Stimulated activated CD8-positive, alpha-beta memory T cell treated with anti-CD3 and anti-CD28 coated beads, Interleukin-7, amount 100 ng/mL, for 1 hour (primary cell): ENCODE results near the gene TSPAN9.
"Not testable (repeated sequence)": the region's sequence is repeated elsewhere in the genome, so short reads cannot be mapped to it uniquely, and the experiment has no call there.

Experiments
- DNase-seq, 2 donors: peaks; one replicate each; pipeline ENCODE4 v3.0.0-alpha.2; 2020; ENCODE audit warnings: low read depth in 2 of 2

TSPAN9 gene

DNA sequence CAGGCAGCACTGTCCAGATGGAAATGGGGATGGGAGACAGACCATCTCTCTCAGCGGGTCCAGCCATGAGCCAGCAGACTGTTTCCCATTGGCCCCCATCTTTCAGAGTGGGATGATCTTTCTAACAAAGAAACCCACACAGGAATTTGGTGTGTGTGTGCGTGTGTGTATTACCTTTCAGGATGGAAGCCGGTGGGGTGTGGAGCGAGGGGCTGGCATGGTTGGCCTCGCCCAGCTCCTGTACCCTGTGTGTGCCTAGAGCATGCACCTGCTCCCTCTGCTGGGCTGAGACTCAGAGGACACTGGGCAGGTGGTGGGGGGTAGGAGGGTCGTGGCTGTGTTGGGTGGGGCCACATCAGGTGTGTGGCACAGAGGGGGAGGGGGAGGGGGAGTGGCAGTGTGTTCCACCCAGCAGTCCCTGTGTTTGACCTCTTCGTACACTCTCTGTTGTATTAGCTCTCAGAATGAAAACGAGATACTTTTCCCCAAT, 33.0 kb upstream of the TSPAN9 start:
- no peak for DNase-seq

DNA sequence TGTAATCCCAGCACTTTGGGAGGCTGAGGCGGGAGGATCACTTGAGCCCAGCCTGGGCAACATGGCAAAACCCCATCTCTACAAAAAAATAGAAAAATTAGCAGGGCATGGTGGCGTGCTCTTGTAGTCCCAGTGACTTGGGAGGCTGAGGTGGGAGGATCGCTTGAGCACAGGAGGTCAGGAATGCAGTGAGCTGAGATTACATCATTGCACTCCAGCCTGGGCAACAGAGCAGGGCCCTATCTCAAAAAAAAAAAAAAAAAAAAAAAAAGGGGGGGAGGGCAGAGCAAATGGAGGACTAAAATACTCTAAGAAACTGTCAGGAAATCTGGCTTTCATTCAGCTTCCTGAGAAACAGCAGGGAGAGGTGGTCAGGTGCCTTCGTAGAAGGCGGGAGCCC, 31.7 kb upstream of the TSPAN9 start:
- no peak for DNase-seq

DNA sequence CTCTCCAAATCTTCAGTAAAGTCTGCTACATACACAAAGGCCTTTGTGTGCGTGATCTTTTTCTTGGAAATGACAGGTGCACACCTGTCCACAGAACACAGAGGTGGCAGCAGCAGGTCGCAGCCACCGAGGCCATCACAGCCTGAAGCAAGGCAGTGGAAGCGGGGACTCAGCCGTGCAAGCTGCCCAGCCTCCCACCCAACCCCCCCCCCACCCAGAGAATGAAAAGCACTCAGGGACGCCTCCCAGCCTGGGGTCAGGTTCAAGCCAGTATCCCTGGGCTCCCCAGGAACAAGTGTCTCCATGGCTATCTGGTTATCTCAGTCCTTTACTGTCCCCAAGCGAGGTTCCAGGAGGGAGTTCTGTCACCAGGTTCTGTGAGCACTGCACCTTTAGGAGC, 31.2 kb upstream of the TSPAN9 start:
- no peak for DNase-seq

DNA sequence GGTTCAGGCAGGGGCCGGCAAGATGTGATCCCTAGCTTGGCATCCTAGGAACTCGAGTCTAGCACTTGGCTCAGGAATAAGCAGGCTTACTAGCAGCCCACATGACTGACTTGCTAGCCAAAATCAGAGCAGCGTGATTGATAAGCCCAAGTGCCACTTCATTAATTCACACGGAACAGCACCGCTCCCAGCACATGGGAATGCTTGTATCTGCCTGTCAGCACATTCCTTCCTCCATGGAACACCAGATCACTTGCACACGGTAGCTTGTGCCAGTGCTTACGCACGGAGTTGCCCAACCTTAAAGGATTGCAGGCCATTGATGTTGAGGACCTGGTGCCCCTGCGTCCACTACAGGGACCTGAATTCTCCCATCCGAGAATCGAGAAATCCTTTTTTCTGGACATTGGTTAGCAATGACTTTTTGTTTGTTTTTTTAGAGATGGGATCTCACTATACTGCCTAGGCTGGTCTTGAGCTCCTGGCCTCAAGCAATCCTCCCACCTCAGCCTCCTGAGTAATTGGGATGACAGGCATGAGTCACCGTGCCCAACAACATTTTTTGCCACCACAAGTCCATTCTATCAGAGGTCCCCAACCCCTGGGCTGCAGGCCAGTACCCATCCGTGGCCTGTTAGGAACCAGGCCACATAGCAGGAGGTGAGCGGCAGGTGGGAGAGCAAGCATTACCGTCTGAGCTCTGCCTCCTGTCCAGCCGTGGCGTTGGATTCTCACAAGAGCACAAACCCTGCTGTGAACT, 30.6 kb upstream of the TSPAN9 start:
- no peak for DNase-seq

DNA sequence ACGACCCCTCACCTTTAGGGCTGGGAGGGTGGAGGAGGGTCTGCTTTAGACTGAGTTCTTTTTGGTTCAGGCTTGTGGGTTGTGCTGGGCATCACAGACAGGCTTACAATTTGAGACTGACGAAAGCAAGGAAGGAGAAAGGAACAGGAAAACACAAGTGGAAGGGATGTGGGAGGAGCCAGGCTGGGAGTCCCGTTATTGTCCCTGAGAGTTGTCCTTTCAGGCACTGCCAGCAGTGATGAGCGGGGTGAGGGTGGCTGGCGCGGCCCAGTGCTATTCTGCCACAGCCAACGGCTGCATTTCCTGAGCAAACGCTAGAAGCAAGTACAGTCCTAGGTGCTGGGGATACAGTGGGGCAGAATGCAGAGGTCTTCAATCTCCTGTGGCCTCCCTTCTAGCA, 29.2 kb upstream of the TSPAN9 start:
- no peak for DNase-seq

DNA sequence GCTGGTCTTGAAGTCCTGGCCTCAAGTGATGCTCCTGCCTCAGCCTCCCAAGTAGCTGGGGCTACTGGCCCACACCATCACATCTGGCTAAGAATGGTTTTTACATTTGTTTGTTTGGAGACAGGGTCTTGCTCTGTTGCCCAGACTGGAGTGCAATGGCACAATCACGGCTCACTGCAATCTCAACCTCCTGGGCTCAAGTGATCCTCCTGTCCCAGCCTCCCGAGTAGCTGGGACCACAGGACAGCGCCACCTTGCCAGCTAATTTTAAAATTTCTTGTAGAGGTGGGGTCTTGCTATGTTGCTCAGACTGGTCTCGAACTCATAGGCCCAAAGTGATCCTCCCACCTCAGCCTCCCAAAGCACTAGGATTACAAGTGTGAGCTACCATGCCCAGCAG, 28.6 kb upstream of the TSPAN9 start:
- no peak for DNase-seq

DNA sequence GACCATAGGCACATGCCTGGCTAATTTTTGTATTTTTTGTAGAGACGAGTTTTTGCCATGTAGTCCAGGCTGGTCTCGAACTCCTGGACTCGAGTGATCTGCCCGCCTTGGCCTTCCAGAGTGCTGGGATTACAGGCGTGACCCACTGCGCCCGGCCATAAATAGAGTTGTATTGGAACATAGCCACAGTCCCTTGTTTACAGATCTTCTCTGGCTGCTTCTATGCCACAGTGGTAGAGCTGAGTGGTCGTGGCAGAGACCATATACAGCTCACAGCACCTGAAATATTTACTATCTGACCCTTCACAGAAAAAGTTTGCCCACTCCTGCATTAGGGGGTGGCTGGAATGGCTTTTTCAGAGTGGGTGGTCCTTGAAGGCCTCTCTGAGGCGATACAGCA, 28.0 kb upstream of the TSPAN9 start:
- no peak for DNase-seq

DNA sequence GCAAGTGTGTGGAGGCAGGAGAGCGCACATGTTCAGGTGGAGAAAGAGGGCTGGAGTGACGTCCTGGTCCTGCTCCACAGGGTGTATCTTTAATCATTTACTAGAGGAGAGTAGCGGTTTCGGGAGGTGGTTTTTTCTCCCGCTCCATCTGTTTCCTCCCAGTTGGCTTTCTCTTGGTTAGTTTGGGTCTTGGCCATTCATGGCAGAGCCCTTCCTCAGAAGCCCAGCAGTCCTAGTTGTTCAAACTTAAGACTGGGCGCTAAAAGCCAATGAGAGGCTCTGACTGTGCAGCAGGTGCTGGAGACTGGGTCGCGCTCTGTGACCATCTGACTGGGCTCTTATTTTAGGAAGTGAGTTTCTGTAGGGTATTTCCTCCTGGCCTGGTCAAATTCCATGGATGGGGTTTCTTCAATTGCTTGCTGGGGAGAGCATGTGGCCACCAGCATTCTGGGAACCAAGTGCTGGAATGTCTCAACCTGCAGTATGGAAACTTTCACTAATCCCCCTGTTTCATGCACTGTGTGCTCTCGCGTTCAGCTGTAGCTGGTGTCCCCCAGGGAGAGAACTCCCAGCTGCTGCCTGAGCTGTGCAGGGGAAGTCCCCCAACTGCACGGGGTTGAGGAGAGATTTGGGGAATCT, 27.4 kb upstream of the TSPAN9 start:
- no peak for DNase-seq

DNA sequence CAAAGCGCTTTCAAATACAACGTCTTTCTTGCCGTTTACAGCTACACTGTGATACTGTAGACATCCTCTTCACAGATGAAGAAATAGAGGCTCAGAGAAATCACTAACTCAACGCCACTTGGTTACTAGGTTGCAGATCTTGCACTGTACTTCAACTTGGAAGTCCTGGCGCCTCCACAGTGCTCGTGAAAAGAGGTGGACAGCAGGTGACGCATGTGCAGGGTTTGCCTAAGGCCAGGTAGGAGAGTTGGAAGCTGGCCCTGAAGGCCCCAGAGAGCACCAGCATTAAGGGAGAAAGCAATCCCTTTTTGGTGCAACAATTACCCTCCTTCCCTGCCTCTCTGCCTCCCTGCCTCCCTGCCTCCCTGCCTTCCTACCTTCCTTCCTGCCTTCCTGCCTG, 22.8 kb upstream of the TSPAN9 start:
- no peak for DNase-seq

DNA sequence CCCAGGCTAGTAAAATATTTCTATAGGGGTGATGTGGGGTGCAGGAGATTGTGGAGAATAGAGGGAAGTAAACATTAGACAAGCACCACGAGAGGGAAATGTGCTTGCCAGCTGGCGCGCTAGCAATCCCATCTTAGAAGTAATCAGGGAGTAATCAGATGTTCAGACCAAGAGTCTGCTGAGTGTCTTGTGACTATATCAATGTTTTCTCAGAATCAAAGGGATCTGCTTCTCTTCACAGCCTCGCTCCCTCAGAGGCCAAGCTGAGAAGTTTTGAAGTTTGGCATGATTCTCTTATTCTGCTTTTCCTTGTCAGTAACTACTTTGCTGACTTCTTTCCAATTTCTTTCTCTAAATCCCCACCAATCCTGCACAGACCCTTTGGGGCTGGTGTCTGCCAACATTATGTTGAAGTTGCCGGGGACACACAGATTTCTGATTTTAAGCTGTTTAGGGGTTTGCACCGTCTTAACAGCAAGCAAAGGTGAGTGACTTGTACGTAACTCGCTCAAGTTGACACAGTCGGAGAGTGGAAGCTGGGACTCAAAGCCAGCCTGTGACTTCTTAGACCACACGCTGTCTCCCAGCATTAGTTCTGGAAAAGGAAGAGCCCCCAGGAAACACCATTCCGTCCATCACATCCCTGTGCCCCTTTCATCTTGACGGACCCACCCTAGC, 22.0 kb upstream of the TSPAN9 start:
- DNase-seq, result no peak

DNA sequence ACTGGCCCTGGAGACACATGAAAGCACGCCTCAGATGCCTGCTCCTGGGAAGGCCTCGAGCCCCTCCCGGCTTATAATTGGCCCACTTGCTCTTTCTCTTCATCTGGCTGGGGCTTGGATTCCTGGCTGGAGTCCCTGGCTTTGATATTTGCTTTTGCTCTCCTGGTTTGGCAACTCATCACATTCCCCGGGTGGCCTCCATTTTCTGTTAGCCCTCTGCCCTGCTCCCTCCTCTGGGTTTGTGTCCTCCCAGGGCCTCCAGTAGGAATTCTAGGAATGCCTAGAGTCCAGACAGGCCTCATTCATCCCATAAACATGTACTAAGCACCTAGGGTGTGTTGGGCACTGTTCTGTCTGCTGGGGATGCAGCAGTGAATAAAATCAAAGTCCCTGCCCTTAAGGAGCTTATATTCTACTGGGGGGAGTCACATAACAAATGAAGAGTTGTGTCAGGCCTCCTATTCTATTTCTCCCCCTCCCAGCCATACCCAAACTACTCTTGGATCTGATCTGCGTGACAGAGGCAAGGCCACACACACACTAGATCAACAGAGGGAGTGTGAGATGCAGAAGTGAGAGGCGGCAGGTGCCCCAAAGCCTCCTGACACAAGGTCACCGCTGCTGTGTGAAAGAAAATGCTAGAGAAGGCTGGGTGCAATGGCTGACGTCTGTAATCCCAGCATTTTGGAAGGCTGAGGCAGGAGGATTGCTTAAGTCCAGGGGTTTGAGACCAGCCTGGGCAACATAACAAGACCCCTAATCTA, 21.3 kb upstream of the TSPAN9 start:
- DNase-seq, result no peak

DNA sequence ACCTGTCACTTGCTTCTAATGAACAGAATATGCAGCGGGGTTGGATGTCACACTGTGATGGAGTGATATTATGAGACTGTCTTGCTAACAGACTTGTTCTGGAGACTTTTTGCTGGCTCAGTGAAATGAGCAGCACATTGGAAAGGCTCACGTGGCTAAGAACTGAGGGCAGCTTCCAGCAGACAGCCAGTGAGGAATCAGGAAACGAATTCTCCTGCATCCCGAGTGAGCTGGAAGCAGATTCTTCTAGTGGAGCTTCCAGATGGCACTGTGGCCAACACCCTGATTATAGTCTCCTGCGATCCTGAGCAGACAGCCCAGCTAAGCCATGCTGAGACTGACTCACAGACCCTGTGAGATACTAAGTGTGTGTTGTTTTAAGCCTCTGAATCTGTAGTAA, 16.1 kb upstream of the TSPAN9 start:
- no peak for DNase-seq

DNA sequence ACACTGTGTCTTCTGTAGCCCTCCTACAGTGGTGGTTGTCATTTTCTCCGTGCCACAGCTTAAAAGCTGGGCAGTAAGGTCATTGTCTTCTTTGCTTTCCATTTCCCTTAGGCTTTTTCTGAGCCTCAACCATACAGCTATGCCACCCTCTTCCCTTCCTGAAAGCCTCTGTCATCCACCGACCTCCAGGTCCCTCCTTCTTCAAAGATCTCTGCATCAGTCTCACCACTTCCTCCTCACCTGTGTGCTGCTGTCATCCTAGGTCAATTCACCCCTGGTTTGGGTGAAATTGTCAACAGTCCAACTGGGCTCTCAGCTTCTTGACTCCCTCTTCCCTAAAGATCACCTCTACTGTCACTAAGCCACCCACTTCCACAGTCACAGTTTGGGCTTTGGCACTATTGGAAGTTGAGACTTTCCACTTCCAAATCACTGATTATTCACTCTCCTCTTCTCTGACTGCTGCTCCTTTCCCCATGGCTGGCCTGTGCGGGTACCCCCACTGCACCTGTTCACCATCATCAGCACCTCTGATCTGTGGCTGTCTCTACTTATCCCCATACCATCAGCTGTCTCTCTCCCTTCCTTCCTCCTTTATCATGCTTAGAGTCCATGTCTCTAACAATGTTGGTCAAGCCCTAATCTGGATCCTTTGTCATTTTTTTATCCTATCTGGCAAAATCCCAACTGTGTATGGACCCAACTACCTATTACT, 15.5 kb upstream of the TSPAN9 start:
- DNase-seq, result no peak

DNA sequence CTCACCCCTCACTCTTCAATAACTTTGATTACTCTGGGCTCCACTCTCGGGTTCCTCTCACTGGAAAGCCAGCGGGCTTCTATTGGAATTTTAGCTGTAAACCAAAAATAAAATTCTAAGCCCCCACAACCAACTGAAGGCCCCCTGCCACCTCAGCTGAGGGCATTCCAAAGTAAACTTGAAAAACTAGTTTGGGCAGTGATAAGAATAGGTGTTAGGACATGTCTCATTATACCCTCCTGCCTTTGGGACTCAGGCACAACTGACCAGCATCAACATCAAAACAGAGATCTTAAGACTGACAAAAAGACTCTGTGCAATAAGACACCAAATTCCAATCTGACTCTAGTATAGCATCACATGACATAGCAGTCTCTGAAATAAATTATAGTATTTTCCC, 11.9 kb upstream of the TSPAN9 start:
- DNase-seq, result no peak

DNA sequence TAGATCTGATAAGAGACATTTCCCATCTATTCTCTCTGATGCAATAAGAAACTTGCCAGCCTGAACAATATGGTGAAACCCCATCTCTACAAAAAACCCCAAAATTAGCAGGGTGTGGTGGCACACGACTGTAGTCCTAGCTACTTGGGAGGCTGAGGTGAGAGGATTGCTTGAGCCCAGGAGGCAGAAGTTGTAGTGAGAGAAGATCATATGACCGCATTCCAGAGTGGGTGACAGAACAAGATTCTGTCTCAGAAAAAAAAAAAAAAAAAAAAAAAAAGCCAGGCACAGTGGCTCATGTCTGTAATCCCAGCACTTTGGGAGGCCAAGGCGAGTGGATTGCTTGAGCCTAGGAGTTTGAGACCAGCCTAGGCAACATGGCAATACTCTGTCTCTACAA, 11.3 kb upstream of the TSPAN9 start:
- DNase-seq, result not testable (repeated sequence)

DNA sequence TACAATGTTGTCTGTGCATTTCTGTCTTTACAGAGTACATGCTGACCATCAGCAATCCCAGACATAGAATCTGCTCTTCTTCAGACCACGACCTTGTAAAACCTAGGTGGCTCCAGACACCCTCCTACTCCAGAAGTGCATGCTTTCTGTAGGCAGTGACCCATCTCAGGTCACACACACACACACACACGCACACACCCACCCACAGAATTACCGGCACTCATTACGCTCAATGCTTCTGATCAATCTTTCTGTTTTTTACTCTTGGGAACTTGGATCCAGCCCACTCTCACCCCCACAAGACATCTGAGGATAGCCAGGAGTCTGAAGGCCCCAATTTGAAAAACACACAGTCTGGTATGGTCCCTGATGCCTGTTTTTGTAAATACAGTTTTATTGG, 7.5 kb upstream of the TSPAN9 start:
- no peak for DNase-seq

DNA sequence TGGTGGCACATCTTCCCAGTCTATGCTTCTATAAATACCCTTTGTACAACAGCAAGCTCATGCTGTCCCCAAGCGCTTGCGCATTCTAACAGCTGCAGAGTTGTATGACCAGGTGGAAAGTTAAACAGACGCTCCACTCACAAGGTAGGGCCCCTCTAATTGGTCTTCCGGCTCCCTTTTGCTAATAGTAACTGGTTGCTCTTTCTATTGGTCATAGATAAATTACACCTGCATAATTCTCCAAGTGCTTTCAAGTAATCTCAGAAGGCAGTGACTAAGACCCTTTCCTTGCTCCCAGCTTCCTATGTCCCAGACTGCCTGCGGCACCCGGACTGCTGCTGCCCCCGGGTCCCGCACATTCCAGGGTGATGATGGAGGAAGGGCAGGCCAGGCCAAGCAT, 6.1 kb upstream of the TSPAN9 start:
- DNase-seq, result no peak

DNA sequence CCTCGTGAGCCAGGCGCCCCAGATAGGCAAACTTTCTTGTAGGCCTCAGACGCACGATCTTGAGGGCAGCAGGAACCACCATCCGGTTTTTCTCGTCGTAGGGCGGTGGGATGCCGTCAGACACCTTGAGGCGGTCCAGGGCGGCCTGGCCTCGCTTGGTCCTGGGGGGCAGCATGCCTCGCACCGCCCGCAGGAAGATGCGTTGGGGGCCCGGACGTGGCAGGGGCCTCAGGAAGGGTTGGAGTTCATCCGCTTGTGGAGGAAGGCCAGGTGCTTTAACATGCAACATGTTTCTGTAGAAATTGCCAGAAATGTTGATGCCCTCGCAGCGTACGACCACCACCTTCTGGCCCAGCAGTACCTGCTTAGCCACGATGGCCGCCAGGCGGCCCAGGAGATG, 5.5 kb upstream of the TSPAN9 start:
- DNase-seq, result no peak

DNA sequence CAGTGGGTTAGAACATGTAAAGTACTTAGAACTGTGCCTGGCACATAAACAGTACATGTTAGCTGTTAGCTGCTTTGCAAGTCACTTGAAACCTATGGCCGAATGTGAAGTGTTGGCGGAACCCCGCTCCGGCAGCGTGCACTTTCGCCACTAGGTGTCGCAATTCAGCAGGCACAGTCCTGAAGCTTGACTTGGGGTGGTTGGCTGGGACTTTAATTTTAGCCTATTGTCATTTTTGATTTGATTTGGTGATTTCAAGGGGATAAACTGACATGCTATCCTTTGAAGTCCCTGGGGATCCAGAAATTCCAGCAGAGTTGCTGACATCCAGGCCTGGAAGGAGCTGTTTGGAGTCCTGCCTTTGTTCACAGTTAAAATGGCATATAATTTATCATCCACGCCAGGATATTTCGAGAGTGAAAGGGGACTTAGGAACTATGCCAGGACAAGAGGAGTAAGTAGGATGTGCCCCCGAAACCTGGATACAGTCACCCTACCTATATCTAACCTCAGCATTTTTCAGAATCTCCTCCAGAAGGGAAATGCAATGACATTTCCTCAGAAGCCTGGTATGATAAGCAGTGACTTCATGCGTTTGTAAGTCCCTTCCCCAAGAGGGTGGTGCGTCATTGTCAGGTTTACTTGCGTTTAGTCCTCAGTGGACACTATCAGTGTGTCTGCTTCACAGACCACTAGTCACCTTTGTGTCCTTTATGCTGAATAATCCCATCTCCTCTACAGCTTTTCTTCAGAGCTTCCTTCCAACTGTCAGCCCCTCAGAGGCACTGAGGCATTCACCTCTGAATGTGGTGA, 3.5 kb upstream of the TSPAN9 start:
- DNase-seq, result peak; percentile 70

DNA sequence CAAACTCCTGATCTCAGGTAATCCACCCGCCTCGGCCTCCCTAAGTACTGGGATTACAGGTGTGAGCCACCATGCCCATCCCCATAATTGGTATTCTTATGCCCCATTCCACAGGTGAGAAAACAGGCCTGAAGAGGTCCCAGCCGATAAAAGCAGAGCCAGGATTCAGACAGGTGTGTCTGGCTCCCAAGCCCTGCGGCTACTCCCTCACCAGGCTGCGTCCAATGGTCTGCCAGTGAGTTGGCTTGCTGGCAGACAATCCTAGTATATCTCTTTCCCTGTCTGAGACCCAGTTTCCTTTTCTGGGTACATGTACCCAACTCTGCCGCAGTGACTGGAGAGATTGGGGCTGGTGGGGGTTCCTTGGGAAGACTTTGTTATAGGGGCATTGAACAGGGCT, 1.9 kb upstream of the TSPAN9 start:
- DNase-seq, result no peak

DNA sequence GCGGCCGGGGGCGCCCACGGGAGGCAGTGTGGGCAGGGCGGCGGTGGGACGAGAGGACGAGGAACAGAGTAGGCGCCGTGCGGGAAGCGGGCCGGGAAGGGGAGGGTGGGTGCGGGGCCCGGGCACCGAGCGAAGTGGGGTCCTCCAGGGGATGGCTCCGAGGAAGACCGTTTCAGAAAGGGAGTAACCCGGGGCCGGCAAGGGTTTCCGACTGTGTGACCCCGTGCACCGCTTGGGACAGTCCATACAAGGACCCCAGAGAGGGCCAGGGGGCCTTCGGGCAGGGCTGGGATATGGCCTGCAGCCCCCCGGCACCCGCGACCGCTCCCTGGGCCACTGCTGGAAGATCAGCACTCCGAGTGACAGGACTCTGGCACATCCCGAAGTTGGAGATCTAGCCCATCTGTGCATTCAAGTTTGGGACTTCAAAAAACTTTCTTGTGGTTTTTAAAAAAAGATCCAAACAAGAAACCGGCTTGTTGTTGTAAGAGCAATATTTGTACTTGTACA, 448 bp downstream of the TSPAN9 start:
- DNase-seq, result no peak
